Activated T-helper 1 cell treated with anti-CD3 and anti-CD28 coated beads, Interleukin-12 subunit alpha, Interleukin-12 subunit beta, Interleukin-2, Interleukin-4 antibody, amounts not matched to agents 30 ng/mL and 10 ng/mL and 1 ng/mL, durations not matched to agents 14 hours and 24 hours and 36 hours (primary cell): Measurements from ENCODE around the gene FSTL3. TPM values are rescaled to one million over a fixed set of nuclear protein-coding genes. Genes with fewer than 3 reads are reported as not detected.
"Not testable (repeated sequence)": the region's sequence is repeated elsewhere in the genome, so short reads cannot be mapped to it uniquely, and the experiment has no call there.

Experiments used
- DNase-seq: peaks from one replicate; pipeline ENCODE4 v3.0.0; 2021; ENCODE audit warnings: low spot score
- H3K27ac Mint-ChIP-seq: one replicate; pipeline ENCODE4 v1.8.0; 2021; ENCODE audit warnings: mild to moderate bottlenecking, mixed read lengths
- H3K27me3 Mint-ChIP-seq: one replicate; pipeline ENCODE4 v1.8.0; 2022; ENCODE audit warnings: mild to moderate bottlenecking, moderate library complexity, mixed read lengths; ENCODE audit not compliant: insufficient read depth
- H3K36me3 Mint-ChIP-seq: one replicate; pipeline ENCODE4 v1.8.0; 2021; ENCODE audit warnings: low read depth, mixed read lengths
- H3K4me1 Mint-ChIP-seq: one replicate; pipeline ENCODE4 v1.8.0; 2021; ENCODE audit warnings: low read depth, mixed read lengths
- H3K4me3 Mint-ChIP-seq: one replicate; pipeline ENCODE4 v1.8.0; 2021; ENCODE audit warnings: mild to moderate bottlenecking, moderate library complexity, mixed read lengths
- H3K9me3 Mint-ChIP-seq: one replicate; pipeline ENCODE4 v1.8.0; 2021; ENCODE audit warnings: mixed read lengths
- intact Hi-C: fragments of 100-400 bp; cut with micrococcal nuclease; formaldehyde crosslinking; loops from one replicate; pipeline ENCODE4 v1.15.1; 2024
- total RNA-seq: library from RNA; stranded (reverse); gene quantifications from 2 replicates; pipeline ENCODE4 v1.2.3, GENCODE V29; 2022

The FSTL3 gene
- total RNA-seq, 1 donor from 2014 or later = 5.6 TPM

GRCh38 chr19:658916-659839 lies 17.0 kb upstream of the FSTL3 start:
- peaks cover 9% of the 10 kb centered on the region for H3K36me3 Mint-ChIP-seq
- no peak overlapping the region for H3K27ac Mint-ChIP-seq
- H3K4me1 Mint-ChIP-seq = peaks cover 27% of the 10 kb centered on the region
- intact Hi-C loops = no loop called here
- H3K9me3 Mint-ChIP-seq = no peaks in the 10 kb centered on the region
- H3K27me3 Mint-ChIP-seq = no peaks in the 10 kb centered on the region
- DNase-seq = no peak
- peak overlapping the region; percentile 95 for H3K4me3 Mint-ChIP-seq

GRCh38 chr19:660793-661426 lies 15.3 kb upstream of the FSTL3 start:
- Mint-ChIP-seq H3K27ac (peak overlapping the region; percentile 97), H3K4me3 (peak overlapping the region; percentile 95), H3K27me3 (no peaks in the 10 kb centered on the region), H3K9me3 (no peaks in the 10 kb centered on the region), H3K36me3 (peaks cover 5% of the 10 kb centered on the region), H3K4me1 (peaks cover 33% of the 10 kb centered on the region)
- intact Hi-C loops = loop anchor here (1.0 to 5.0 kb wide), 6 partner anchors 22 to 266 kb away; partner anchors contain the start of genes ARID3A, BSG, FGF22 and POLRMT
- DNase-seq = no peak

DNA sequence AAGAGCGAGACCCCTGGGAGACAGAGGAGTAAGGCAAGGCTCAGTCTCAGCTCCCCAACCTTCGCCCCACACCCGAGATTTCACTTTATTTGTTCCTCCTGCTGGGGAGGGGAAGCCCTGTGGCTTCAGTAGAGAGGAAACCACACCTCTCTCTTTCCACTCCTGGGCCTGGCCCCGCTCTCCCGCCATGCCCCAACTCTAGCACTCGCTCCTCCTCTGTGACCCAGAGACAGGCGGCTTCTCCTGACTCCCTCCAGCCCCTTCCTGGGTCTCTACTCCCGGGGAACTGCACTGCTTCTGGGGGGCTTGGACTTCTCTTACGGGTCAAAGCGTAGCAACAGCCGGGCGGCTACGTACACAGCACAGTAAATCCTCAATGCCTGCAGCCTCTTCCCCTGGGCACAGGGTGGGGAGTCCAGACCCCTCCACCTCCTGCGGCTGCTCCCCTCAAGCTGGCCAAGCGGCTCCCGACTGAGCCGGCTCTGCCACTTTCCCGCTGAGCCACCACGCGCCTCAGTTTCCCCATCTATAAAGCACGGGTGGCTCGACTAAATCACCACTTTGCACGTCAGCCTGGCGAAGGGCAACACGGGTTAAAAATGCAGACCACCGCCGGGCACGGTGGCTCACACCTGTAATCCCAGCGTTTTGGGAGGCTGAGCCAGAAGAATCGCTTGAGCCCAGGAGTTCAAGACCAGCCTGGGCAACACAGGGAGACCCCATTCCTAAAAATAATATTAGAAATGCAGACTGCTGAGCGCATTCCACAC lies 14.6 kb upstream of the FSTL3 start:
- Mint-ChIP-seq H3K27me3 (no peaks in the 10 kb centered on the region), H3K4me1 (peaks cover 33% of the 10 kb centered on the region), H3K27ac (peak overlapping the region; percentile 97), H3K4me3 (peak overlapping the region; percentile 95), H3K9me3 (no peaks in the 10 kb centered on the region), H3K36me3 (peaks cover 5% of the 10 kb centered on the region)
- intact Hi-C loops = loop anchor here (1.0 to 5.0 kb wide), 6 partner anchors 22 to 266 kb away; partner anchors contain the start of genes ARID3A, BSG, FGF22 and POLRMT
- peak; percentile 71 for DNase-seq

GRCh38 chr19:662207-662961 lies 13.8 kb upstream of the FSTL3 start:
- no peaks in the 10 kb centered on the region for H3K27me3 Mint-ChIP-seq
- peaks cover 33% of the 10 kb centered on the region for H3K4me1 Mint-ChIP-seq
- peaks cover 5% of the 10 kb centered on the region for H3K36me3 Mint-ChIP-seq
- intact Hi-C loops = loop anchor here (5.0 kb wide), 2 partner anchors 200 to 265 kb away; partner anchors contain the start of gene ARID3A
- H3K4me3 Mint-ChIP-seq = peak overlapping the region; percentile 95
- H3K9me3 Mint-ChIP-seq = no peaks in the 10 kb centered on the region
- peak; percentile 68 for DNase-seq
- peak overlapping the region; percentile 97 for H3K27ac Mint-ChIP-seq

DNA sequence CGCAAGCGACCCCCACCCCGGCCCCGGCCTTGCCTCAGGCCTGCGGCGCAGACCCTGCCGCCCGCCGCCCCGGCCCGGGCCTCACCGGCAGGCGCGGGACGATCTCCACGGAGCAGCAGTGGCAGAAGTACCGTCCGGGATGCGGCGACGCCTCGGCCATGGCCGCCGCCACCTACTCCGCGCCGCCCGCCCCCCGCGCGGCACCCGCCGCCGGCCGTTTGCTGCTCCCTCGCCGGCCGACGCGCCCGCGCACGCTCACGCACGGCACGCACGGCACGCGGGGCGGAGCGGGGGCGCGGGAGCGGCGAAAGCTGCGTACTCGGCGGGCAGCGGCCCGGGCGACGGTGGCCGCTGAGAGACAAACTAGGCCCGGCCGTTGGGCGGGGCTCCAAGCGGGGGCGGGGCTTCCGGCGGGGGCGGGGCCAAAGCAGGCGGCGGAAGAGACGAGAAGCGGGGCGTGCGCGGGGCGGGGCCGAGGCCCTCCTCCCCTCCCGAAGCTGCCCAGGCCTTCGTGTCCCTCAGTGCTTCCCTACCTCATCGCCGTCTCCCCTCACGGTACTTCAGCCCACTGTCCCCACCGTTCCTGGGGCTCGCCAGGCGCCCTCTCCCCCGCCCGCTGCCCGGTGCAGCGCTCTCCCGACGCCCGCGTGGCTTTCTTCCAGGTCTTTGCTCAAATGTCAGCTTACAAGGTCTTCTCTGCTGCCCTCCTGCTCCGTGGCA lies 13.1 kb upstream of the FSTL3 start, which contains the start of gene RNF126:
RNF126 (minus strand) TSS at position 253 of the 720 bp plus-strand sequence; CDS start at position 160, 93 bp downstream.
- H3K36me3 Mint-ChIP-seq = peaks cover 5% of the 10 kb centered on the region
- peaks cover 33% of the 10 kb centered on the region for H3K4me1 Mint-ChIP-seq
- H3K27ac Mint-ChIP-seq = peak within 1 kb of the TSS; percentile 97
- intact Hi-C loops = loop anchor here (1.0 to 5.0 kb wide), 4 partner anchors 17 to 264 kb away; partner anchors contain the start of genes ARID3A and PTBP1
- peak within 1 kb of the TSS; percentile 95 for H3K4me3 Mint-ChIP-seq
- H3K27me3 Mint-ChIP-seq = no peaks in the 10 kb centered on the region
- no peaks in the 10 kb centered on the region for H3K9me3 Mint-ChIP-seq
- peak; percentile 84 for DNase-seq

GRCh38 chr19:663682-664117 lies 12.5 kb upstream of the FSTL3 start:
- DNase-seq = no peak
- peak overlapping the region; percentile 89 for H3K27ac Mint-ChIP-seq
- peaks cover 6% of the 10 kb centered on the region for H3K27me3 Mint-ChIP-seq
- H3K9me3 Mint-ChIP-seq = no peaks in the 10 kb centered on the region
- peaks cover 5% of the 10 kb centered on the region for H3K36me3 Mint-ChIP-seq
- intact Hi-C loops = loop anchor here (1.0 to 5.0 kb wide), 4 partner anchors 17 to 264 kb away; partner anchors contain the start of genes ARID3A and PTBP1
- H3K4me3 Mint-ChIP-seq = peak overlapping the region; percentile 79
- peaks cover 33% of the 10 kb centered on the region for H3K4me1 Mint-ChIP-seq

- H3K4me3 Mint-ChIP-seq = peak overlapping the region; percentile 45
- H3K4me1 Mint-ChIP-seq = peaks cover 33% of the 10 kb centered on the region
- no peaks in the 10 kb centered on the region for H3K9me3 Mint-ChIP-seq
- DNase-seq = peak; percentile 78
- peaks cover 13% of the 10 kb centered on the region for H3K27me3 Mint-ChIP-seq
- intact Hi-C loops = loop anchor here (1.0 to 5.0 kb wide), 3 partner anchors 69 to 262 kb away; partner anchors contain the start of gene ARID3A
- H3K36me3 Mint-ChIP-seq = peaks cover 5% of the 10 kb centered on the region
- no peak overlapping the region for H3K27ac Mint-ChIP-seq
These were observed 11.2 kb upstream of the FSTL3 start for GRCh38 chr19:664913-665443.

DNA sequence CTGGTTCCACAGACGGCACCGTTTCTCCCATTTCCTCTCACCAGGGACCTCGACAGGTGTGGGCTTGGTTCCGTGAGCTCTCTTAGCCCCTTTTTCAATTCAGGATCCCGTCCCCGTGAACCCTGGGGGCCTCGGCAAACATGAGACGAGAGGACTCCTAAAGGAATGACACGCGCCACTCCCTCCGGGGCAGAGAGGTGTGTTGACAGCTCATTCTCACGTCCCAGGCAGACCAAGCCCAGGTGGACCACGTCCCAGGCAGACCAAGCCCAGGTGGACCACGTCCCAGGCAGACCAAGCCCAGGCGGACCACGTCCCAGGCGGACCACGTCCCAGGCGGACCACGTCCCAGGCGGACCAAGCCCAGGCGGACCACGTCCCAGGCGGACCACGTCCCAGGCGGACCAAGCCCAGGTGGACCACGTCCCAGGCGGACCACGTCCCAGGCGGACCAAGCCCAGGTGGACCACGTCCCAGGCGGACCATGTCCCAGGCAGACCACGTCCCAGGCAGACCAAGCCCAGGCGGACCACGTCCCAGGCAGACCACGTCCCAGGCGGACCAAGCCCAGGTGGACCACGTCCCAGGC lies 9.1 kb upstream of the FSTL3 start:
- H3K36me3 Mint-ChIP-seq, DNase-seq, H3K4me3 Mint-ChIP-seq, H3K27ac Mint-ChIP-seq, H3K9me3 Mint-ChIP-seq, intact Hi-C loops: not testable (repeated sequence)
- H3K27me3 Mint-ChIP-seq = peaks cover 17% of the 10 kb centered on the region
- peaks cover 19% of the 10 kb centered on the region for H3K4me1 Mint-ChIP-seq

DNA sequence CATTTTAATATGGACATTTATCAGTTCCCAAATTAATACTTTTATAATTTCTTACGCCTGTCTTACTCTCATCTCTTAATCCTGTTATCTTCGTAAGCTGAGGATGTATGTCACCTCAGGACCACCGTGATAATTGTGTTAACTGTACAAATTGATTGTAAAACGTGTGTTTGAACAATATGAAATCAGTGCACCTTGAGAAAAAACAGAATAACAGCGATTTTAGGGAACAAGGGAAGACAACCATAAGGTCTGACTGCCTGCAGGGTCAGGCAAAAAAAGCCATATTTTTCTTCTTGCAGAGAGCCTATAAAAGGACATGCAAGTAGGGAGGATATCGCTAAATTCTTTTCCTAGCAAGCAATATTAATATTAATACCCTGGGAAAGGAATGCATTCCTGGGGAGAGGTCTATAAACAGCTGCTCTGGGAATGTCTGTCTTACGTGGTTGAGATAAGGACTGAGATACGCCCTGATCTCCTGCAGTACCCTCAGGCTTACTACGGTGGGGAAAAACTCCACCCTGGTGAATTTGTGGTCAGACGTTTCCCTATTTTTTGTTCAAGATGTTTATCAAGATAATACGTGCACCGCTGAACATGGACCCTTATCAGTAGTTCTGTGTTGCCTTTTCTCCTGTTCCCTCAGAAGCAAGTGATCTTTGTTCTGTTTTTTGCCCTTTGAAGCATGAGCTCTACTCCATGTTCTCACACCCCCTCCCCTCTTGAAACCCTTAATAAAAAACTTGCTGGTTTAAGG lies 7.3 kb upstream of the FSTL3 start:
- DNase-seq, H3K4me3 Mint-ChIP-seq, H3K27ac Mint-ChIP-seq, H3K9me3 Mint-ChIP-seq, intact Hi-C loops, H3K36me3 Mint-ChIP-seq: not testable (repeated sequence)
- Mint-ChIP-seq H3K27me3 (peaks cover 17% of the 10 kb centered on the region), H3K4me1 (peaks cover 14% of the 10 kb centered on the region)

DNA sequence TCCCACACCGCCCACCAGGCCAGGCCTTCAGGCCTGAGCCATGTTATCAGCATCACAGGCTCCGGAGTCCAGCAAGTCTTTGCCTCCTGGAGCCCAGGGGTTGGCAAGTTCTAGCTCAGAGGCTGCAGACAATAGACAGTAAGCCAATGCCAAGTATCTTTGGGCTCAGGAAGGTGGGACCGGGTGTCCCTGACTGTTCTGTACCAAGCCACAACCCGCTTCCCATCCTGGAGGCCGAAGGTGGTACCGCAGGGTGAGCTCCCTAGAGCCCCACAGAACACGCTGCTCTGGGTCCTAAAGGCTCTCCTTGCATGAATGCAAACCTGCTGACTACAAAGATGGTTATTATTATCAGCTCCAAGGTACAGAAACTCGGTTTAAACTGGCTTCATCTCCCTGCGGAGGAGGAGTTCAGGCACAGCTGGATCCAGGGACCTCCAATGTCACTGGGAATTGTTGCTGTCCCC lies 5.5 kb upstream of the FSTL3 start:
- H3K9me3 Mint-ChIP-seq = no peaks in the 10 kb centered on the region
- intact Hi-C loops = no loop called here
- peaks cover 25% of the 10 kb centered on the region for H3K27me3 Mint-ChIP-seq
- no peak overlapping the region for H3K27ac Mint-ChIP-seq
- DNase-seq = no peak
- H3K36me3 Mint-ChIP-seq = no peaks in the 10 kb centered on the region
- H3K4me3 Mint-ChIP-seq = no peak overlapping the region
- no peaks in the 10 kb centered on the region for H3K4me1 Mint-ChIP-seq
